ENCODE results near the gene APH1B. TPM values are rescaled to one million over a fixed set of nuclear protein-coding genes. Genes with fewer than 3 reads are reported as not detected.
A peak's percentile ranks its signal among the peaks of the same experiment; 100 is the strongest.

APH1B gene
- total RNA-seq, 2 donors from 2014 or later, result 11.8 to 17.6 TPM

DNA sequence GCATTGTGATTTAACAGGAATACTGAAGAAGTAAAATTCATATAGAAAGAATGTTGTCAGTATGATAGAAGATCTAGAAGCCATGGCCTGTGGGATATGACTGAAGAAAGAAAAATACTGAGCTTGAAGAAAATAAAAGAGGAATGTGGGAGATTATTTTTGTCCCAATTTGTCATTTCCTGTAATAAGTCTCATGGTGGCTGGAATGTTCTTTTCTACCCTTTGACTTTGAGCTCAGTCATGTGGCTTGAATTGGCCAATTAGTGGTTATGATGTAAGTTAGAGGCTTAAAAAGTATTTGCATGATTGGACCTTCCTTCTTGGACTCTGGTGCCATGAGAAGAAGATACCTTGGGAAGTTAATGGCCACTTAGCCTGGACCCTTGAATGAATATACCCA, 14.1 kb downstream of the APH1B start:
- no peak for DNase-seq
- Mint-ChIP-seq H3K27me3 (no peaks in the 10 kb centered on the region), H3K4me3 (no peak overlapping the region), H3K4me1 (peaks cover 16% of the 10 kb centered on the region), H3K27ac (no peak overlapping the region), H3K36me3 (ENCODE audit: low read depth) (peaks cover 11% of the 10 kb centered on the region)
- ATAC-seq, result no peak
- H3K9me3 ChIP-seq (ENCODE audit: control insufficient read depth, low read length, poor library complexity, severe bottlenecking), result no peaks in the 10 kb centered on the region

DNA sequence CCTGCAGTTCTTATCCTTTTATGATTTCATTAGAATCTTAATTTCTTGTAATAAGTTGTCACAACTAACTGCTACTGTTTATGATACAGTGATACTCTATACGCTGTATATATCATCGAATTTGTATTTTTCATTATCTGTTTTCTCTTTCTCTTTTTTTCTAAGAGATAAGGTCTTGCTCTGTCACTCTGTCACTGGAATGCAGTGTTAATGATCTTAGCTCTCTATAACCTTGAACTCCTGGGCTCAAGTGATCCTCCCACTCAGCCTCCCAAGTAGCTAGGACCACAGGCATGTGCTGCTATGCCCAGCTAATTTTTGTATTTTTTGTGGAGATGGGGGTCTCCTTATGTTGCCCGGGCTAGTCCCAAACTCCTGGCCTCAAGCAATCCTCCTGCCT, 14.8 kb downstream of the APH1B start:
- Mint-ChIP-seq H3K27me3 (no peaks in the 10 kb centered on the region), H3K36me3 (ENCODE audit: low read depth) (peaks cover 8% of the 10 kb centered on the region), H3K27ac (peak overlapping the region; percentile 37), H3K4me1 (peaks cover 16% of the 10 kb centered on the region), H3K4me3 (no peak overlapping the region)
- DNase-seq, result no peak
- no peak for ATAC-seq
- no peaks in the 10 kb centered on the region for H3K9me3 ChIP-seq (ENCODE audit: control insufficient read depth, low read length, poor library complexity, severe bottlenecking)

DNA sequence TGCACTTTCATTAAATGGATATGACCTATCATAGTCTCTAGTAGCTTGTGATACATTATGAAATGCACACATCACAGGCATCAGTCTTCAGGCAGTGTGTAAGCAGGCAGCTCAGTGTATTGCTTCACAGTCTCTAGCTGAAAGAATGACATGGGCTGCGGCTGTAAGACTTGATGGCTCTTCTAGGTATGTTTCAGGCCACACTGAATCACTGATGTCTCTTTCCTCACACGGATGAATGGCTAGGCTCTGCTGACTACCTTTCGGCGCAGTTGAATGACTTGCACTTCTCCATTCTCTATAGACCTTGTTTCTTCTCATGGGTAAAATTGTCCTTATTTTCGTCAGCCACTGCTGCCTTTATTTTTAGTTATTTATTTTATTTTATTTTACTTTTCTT, 15.4 kb downstream of the APH1B start:
- H3K27me3 Mint-ChIP-seq, result no peaks in the 10 kb centered on the region
- H3K4me3 Mint-ChIP-seq, result no peak overlapping the region
- H3K36me3 Mint-ChIP-seq (ENCODE audit: low read depth), result peaks cover 9% of the 10 kb centered on the region
- DNase-seq, result no peak
- no peak for ATAC-seq
- H3K4me1 Mint-ChIP-seq, result peaks cover 16% of the 10 kb centered on the region
- H3K27ac Mint-ChIP-seq, result peak overlapping the region; percentile 37
- H3K9me3 ChIP-seq (ENCODE audit: control insufficient read depth, low read length, poor library complexity, severe bottlenecking), result no peaks in the 10 kb centered on the region

DNA sequence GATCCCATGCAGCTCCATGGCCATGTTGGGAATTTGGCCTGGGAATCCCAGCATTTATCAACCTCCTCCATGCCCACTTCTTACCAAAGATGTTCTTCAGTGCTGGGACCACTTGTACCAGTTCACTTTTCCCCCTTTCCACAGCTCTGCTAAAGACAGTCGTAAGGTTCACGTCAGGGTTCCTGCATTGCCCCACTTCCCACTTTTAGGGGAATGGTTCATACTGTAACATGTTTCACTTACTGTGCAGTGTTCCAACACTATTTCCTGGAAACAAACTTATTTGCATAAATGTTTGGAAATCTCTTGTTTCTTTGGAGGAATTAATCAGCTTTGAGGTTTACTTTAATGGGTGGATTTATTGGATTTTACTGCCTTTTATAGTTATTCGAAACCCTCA, 17.0 kb downstream of the APH1B start:
- ATAC-seq (no peak), DNase-seq (no peak)
- H3K9me3 ChIP-seq (ENCODE audit: control insufficient read depth, low read length, poor library complexity, severe bottlenecking), result no peaks in the 10 kb centered on the region
- H3K4me1 Mint-ChIP-seq, result peaks cover 12% of the 10 kb centered on the region
- no peak overlapping the region for H3K4me3 Mint-ChIP-seq
- H3K27ac Mint-ChIP-seq, result no peak overlapping the region
- no peaks in the 10 kb centered on the region for H3K27me3 Mint-ChIP-seq
- H3K36me3 Mint-ChIP-seq (ENCODE audit: low read depth), result peaks cover 13% of the 10 kb centered on the region

DNA sequence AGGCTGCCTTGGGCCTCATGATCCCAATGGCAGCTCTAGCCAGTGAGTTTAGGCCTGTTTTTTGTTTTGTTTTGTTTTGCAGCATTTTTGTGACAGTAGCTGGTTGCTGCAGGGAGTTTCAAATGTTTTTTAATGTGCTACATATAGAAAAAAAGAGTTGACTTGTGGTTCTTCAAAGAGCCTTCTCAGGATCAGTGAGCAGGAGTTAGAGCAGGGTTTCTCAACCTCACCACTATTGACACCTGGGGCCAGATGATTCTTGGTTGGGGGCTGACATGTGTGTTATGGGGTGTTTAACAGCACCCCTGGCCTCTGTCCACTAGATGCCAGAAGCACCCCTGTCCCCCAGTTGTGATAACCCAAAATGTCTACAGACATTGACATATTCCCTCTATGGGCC, 17.9 kb downstream of the APH1B start:
- Mint-ChIP-seq H3K4me3 (no peak overlapping the region), H3K4me1 (peaks cover 12% of the 10 kb centered on the region), H3K36me3 (ENCODE audit: low read depth) (peaks cover 13% of the 10 kb centered on the region), H3K27me3 (no peaks in the 10 kb centered on the region), H3K27ac (no peak overlapping the region)
- H3K9me3 ChIP-seq (ENCODE audit: control insufficient read depth, low read length, poor library complexity, severe bottlenecking), result no peaks in the 10 kb centered on the region
- no peak for ATAC-seq
- DNase-seq, result no peak

DNA sequence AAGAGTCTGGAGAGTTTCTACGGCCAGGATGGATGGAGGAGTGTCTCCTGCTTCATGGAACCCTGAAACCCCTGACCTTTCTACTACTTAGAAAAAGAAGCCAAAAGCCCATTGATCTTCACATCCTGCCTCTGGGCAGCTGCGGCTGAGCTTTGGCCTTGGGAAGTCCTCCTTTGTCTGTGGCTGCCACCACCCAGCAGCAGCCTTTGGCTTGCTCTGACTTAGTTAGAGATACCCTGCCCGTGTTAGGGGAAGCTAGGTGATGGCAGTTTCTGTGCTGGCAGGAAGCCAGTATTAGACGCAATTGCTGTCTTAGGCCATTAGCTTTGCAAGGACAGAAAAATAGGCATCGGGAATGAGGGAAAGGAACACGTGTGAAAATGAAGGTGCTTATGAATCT, 18.8 kb downstream of the APH1B start:
- peaks cover 13% of the 10 kb centered on the region for H3K36me3 Mint-ChIP-seq (ENCODE audit: low read depth)

DNA sequence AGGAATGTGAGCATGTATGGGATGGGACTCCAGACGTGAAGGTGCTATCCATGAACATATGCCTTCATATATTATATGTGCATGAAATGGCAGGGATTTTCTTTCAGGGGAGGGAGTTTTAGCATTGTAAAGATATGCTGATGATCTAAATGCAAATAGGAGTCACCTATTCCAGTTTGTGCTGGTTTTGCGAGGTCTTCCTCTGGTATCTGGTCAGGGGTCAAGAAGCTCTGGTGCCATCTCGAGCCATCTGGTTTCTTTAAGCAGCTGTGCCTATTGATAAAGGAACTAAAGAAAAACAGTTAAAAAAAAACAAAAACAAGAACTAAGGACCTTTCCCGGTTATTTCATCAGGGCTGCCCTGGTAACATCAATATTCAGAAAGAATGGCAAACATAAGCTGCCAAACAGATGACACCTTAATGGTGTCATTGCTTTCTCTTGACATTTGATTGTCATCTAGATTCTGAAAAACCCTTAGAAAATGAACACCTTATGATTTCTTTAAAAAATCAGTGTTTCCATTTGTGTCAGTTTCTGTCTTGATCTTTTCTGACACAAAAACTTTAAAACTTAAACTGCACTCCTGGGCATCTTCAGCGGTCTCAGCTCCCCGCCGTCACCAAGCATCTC, 22.7 kb downstream of the APH1B start:
- H3K4me3 Mint-ChIP-seq, result no peak overlapping the region
- no peaks in the 10 kb centered on the region for H3K27me3 Mint-ChIP-seq
- H3K9me3 ChIP-seq (ENCODE audit: control insufficient read depth, low read length, poor library complexity, severe bottlenecking), result no peaks in the 10 kb centered on the region
- H3K27ac Mint-ChIP-seq, result no peak overlapping the region
- peaks cover 15% of the 10 kb centered on the region for H3K36me3 Mint-ChIP-seq (ENCODE audit: low read depth)
- DNase-seq, result no peak
- no peak for ATAC-seq
- peaks cover 12% of the 10 kb centered on the region for H3K4me1 Mint-ChIP-seq

More for the DNA sequence above, 18.8 kb downstream of the APH1B start:
- no peak overlapping the region for H3K4me3 Mint-ChIP-seq
- ATAC-seq, result no peak
- peak overlapping the region; percentile 72 for H3K27ac Mint-ChIP-seq
- H3K4me1 Mint-ChIP-seq, result peaks cover 12% of the 10 kb centered on the region
- no peaks in the 10 kb centered on the region for H3K9me3 ChIP-seq (ENCODE audit: control insufficient read depth, low read length, poor library complexity, severe bottlenecking)
- DNase-seq, result no peak
- H3K27me3 Mint-ChIP-seq, result no peaks in the 10 kb centered on the region

DNA sequence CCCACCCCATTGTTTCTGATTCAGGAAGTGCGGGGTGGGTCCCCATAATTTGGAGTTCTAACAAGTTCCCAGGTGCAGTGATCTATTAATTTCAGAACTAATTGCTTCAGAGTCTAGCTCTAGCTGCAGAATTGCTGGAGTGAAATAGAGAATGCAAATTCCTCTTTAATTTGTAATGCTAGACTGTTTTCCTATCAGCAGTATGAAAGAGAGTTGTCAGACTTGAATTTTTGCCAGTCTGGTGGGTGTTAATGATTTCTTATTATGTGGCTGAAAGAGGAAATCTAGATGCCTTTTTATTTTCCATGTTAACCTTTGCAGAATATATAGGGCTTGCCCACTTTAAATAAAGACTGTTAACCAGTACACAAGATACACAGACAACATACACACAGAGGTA, 23.7 kb downstream of the APH1B start:
- ATAC-seq, result no peak
- H3K36me3 Mint-ChIP-seq (ENCODE audit: low read depth), result peaks cover 15% of the 10 kb centered on the region

DNA sequence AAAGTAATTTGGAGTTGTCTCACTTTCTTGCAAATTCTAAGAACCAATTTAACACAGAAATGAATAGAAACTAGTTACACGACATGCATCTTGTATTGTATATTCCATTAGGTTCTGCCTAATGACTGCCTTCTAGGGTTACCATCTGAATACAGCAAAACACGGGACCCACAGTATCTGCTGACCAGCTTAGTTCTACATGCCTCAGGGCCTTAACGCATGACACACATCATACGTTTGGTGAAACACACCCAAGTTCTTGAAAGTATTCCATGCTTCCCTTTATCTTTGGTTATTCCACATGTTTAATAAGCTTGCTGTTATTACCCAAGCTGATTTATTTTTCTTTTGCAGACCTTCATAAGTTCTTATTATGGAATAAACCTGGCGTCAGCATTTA, 27.9 kb downstream of the APH1B start:
- Mint-ChIP-seq H3K27me3 (no peaks in the 10 kb centered on the region), H3K4me1 (peaks cover 4% of the 10 kb centered on the region), H3K27ac (no peak overlapping the region), H3K4me3 (no peak overlapping the region), H3K36me3 (ENCODE audit: low read depth) (peaks cover 10% of the 10 kb centered on the region)
- H3K9me3 ChIP-seq (ENCODE audit: control insufficient read depth, low read length, poor library complexity, severe bottlenecking), result no peaks in the 10 kb centered on the region
- DNase-seq (no peak), ATAC-seq (no peak)

More for the DNA sequence above, 23.7 kb downstream of the APH1B start:
- H3K4me1 Mint-ChIP-seq, result peaks cover 6% of the 10 kb centered on the region
- no peaks in the 10 kb centered on the region for H3K9me3 ChIP-seq (ENCODE audit: control insufficient read depth, low read length, poor library complexity, severe bottlenecking)
- H3K4me3 Mint-ChIP-seq, result no peak overlapping the region
- DNase-seq, result no peak
- no peaks in the 10 kb centered on the region for H3K27me3 Mint-ChIP-seq
- no peak overlapping the region for H3K27ac Mint-ChIP-seq

DNA sequence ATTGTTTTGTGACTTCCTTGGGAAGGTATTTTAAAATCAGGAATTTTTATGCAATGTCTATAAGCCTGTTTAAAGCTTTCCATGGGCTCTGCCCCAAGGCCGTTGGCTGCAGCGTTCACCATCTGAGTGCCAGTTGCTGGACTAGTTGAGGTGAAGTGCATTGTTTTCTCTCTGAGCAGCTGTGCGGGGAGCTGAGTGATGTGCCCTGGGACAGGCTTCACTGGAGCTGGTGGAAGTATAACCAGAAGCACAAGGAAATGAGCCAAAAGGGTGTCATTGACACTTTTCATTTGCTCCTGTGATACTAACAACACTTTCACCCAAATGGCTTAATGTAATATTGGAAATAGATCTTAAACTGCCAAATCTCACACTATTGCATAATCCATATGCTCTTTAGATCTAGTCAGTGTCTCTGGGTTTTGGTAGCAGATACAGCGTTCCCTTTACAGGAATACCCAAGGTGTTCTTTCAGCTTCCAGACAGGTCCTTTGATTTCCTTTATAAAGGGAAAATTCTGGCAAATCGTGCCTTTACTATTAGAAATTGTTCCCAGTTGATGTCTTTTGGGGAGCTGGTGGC, 29.2 kb downstream of the APH1B start:
- no peaks in the 10 kb centered on the region for H3K9me3 ChIP-seq (ENCODE audit: control insufficient read depth, low read length, poor library complexity, severe bottlenecking)
- Mint-ChIP-seq H3K27ac (no peak overlapping the region), H3K4me1 (peaks cover 4% of the 10 kb centered on the region), H3K36me3 (ENCODE audit: low read depth) (peaks cover 12% of the 10 kb centered on the region), H3K27me3 (no peaks in the 10 kb centered on the region), H3K4me3 (no peak overlapping the region)
- DNase-seq (no peak), ATAC-seq (no peak)

DNA sequence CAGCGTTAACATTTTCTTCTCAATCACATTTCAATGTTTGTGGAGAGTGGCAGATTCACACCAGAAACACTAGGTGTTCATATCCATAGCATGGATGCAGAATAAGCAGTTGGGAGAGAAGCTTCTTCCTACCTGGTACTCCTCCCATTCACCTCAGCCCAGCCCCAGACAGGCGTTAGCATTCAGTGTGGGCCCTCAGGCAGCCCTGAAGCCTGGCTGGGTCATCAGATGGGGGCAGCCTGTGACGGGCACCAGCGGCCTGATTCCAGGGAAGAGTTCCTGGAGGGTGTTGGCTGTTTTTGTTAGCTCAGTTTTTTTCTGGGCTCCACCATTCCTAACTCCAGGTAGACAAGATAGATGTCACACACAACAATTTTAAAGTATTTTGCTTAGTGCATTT, 31.1 kb downstream of the APH1B start:
- no peaks in the 10 kb centered on the region for H3K9me3 ChIP-seq (ENCODE audit: control insufficient read depth, low read length, poor library complexity, severe bottlenecking)
- Mint-ChIP-seq H3K4me1 (peaks cover 4% of the 10 kb centered on the region), H3K27me3 (no peaks in the 10 kb centered on the region), H3K36me3 (ENCODE audit: low read depth) (peaks cover 10% of the 10 kb centered on the region), H3K4me3 (no peak overlapping the region), H3K27ac (no peak overlapping the region)
- DNase-seq (no peak), ATAC-seq (no peak)

DNA sequence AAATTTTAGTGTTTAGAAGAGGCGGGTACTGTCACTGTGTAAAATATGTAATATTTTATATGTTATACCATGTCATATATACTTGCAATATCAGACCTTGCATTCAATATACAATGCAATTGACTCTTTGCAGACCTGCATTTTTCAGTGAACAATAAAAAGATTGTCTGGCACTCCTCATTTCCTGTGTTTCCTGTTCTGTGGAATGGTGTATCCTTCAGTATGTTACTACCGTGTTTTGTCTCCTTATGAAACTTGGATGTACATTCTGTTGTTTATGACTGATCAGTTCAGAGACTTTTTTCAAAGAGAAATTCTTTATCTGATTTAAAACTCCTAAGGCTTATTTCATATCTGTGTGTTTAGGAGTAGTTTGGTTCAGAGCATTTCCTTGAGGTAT, 31.5 kb downstream of the APH1B start:
- Mint-ChIP-seq H3K36me3 (ENCODE audit: low read depth) (peaks cover 10% of the 10 kb centered on the region), H3K27ac (no peak overlapping the region), H3K27me3 (no peaks in the 10 kb centered on the region), H3K4me1 (peaks cover 4% of the 10 kb centered on the region), H3K4me3 (no peak overlapping the region)
- H3K9me3 ChIP-seq (ENCODE audit: control insufficient read depth, low read length, poor library complexity, severe bottlenecking), result no peaks in the 10 kb centered on the region
- DNase-seq (no peak), ATAC-seq (no peak)

DNA sequence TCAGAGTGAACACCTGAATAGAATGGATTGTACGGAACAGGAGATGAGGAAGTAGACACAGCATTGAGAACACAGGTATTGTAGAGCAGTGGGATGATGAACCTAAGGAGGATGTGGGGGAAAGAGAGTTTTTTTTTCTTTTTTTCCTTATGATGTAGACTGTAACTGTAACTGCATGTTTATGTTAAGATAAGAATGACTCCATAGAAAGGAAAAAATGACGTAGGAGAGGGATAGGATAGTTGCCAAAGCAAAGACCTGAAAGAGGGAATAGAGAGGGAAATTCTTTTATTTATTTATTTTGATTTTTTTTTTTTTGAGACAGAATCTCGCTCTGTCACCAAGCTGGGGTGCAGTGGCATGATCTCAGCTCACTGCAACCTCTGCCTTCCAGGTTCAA, 33.2 kb downstream of the APH1B start:
- H3K36me3 Mint-ChIP-seq (ENCODE audit: low read depth), result peaks cover 8% of the 10 kb centered on the region
- no peak for DNase-seq
- no peak overlapping the region for H3K4me3 Mint-ChIP-seq
- no peaks in the 10 kb centered on the region for H3K27me3 Mint-ChIP-seq
- ATAC-seq, result no peak
- no peaks in the 10 kb centered on the region for H3K9me3 ChIP-seq (ENCODE audit: control insufficient read depth, low read length, poor library complexity, severe bottlenecking)
- H3K4me1 Mint-ChIP-seq, result peaks cover 4% of the 10 kb centered on the region
- H3K27ac Mint-ChIP-seq, result no peak overlapping the region

DNA sequence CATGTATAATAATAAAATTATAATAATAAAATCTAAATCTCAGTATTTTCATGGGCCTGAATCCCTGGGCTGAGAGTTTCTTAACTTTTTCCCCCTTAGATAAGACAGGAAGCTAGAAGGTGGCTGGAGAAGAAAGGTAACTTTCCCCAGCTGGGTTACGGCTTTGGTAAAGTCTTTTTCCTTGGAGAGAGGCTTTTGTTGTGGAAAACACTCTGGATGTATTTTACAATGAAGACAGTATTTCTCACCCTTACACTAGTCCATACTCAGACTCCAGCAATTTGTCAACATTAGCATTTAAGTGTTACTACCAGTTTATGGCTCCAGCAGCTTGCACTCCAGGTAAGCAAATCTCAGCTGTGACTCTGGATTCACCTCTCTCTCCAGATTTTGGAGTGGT, 34.9 kb downstream of the APH1B start:
- no peaks in the 10 kb centered on the region for H3K27me3 Mint-ChIP-seq
- H3K36me3 Mint-ChIP-seq (ENCODE audit: low read depth), result peaks cover 3% of the 10 kb centered on the region
- no peak overlapping the region for H3K27ac Mint-ChIP-seq
- no peaks in the 10 kb centered on the region for H3K9me3 ChIP-seq (ENCODE audit: control insufficient read depth, low read length, poor library complexity, severe bottlenecking)
- no peak overlapping the region for H3K4me3 Mint-ChIP-seq
- ATAC-seq, result no peak
- H3K4me1 Mint-ChIP-seq, result no peaks in the 10 kb centered on the region
- DNase-seq, result no peak

All from T-helper 17 cell (primary cell).